Measurements from ENCODE around the gene SLC36A4.

Gene SLC36A4

DNA sequence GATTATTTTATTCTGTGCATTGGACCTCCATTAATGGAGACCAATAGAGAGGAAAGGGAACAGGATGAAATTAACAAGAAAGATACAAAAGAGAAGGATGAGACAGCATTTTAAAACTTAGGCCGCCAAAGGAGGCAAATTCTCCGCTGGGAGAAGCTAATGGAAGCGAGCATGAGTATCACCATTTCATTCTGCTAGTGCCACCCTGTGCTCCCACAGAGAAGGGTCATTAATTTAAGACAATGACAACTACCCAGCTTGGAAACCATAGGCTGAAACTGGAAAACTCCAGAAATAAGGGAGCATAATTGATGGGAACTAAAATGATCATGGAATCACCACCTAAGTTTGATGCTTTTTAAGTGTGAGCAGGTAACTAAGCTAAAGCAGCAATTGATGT is 69.2 kb downstream of the SLC36A4 start:
- TF ChIP-seq CTCF (conservative IDR thresholded peaks at IDR 0.05; ENCODE audit: low read depth, low read length) = no peak

DNA sequence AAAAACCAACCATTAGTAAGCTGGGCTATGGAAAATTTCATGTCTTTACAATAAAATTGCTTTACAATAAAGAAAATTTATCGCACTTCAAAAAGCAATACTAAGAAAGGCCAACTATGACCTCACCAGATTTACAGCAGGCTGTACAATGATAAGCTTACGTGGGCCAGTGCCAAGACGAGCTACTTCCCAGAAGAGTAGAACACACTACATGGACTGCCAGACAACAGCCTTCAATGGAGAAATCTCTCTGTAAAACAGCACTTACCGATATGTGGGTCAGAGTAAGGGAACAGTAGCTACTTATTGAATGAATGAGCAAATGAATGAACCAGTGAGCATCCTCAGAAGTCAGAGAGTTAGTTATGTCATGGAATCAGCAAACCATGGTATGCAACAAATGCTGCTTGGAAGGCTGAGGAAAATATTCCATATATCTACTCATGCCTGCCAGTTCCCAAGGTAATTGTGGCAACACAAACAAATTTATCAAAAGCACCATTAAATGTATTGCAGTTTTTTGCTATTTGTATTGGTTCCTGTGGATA is 74.4 kb downstream of the SLC36A4 start:
- TF ChIP-seq CTCF (conservative IDR thresholded peaks at IDR 0.05; ENCODE audit: low read depth, low read length) = no peak
- no peak overlapping the region for H3K4me3 ChIP-seq (ENCODE audit: low read depth, low read length)
- DNase-seq (ENCODE audit: low read depth) = peak; percentile 43

More for the DNA sequence above, 69.2 kb downstream of the SLC36A4 start:
- no peak overlapping the region for H3K4me3 ChIP-seq (ENCODE audit: low read depth, low read length)
- no peak for DNase-seq (ENCODE audit: low read depth)

- no peak overlapping the region for H3K4me3 ChIP-seq (ENCODE audit: low read depth, low read length)
- TF ChIP-seq CTCF (conservative IDR thresholded peaks at IDR 0.05; ENCODE audit: low read depth, low read length) = no peak
- no peak for DNase-seq (ENCODE audit: low read depth)
Observed at GRCh38 chr11:93122535-93123235, 75.1 kb downstream of the SLC36A4 start.

GRCh38 chr11:93118276-93118675 is 79.5 kb downstream of the SLC36A4 start:
- DNase-seq (ENCODE audit: low read depth) = no peak
- TF ChIP-seq CTCF (conservative IDR thresholded peaks at IDR 0.05; ENCODE audit: low read depth, low read length) = no peak
- no peak overlapping the region for H3K4me3 ChIP-seq (ENCODE audit: low read depth, low read length)

GRCh38 chr11:93117565-93117964 is 80.2 kb downstream of the SLC36A4 start:
- TF ChIP-seq CTCF (conservative IDR thresholded peaks at IDR 0.05; ENCODE audit: low read depth, low read length) = no peak
- DNase-seq (ENCODE audit: low read depth) = no peak
- H3K4me3 ChIP-seq (ENCODE audit: low read depth, low read length) = no peak overlapping the region

- H3K4me3 ChIP-seq (ENCODE audit: low read depth, low read length) = no peak overlapping the region
- no peak for DNase-seq (ENCODE audit: low read depth)
- no peak for TF ChIP-seq CTCF (conservative IDR thresholded peaks at IDR 0.05; ENCODE audit: low read depth, low read length)
Observed at GRCh38 chr11:93116641-93117441, 81.0 kb downstream of the SLC36A4 start.

All from choroid plexus epithelial cell (primary cell).